Peyer's patch (tissue), 4 donors: Measurements from ENCODE around the gene TMEM150B. TPM values are rescaled to one million over a fixed set of nuclear protein-coding genes. Genes with fewer than 3 reads are reported as not detected.

ENCODE experiments used
- DNase-seq, 3 donors: peaks; one replicate each; pipeline ENCODE4 v3.0.0-alpha.2; 2017 to 2019
- H3K27ac ChIP-seq, 4 donors: fragments of 200-600 bp; sonication (generic); one replicate each; pipeline ENCODE4 v1.5.1; 2016 to 2019
- H3K27me3 ChIP-seq, 2 donors: fragments of 200-600 bp; sonication (generic); one replicate each; pipeline ENCODE4 v1.5.1; 2019
- H3K36me3 ChIP-seq, 3 donors: fragments of 200-600 bp; sonication (generic); one replicate each; pipeline ENCODE4 v1.5.1; 2016 to 2019
- H3K4me1 ChIP-seq, 4 donors: fragments of 200-600 bp; sonication (generic); one replicate each; pipeline ENCODE4 v1.5.1; 2016 to 2019
- H3K4me3 ChIP-seq, 4 donors: fragments of 200-600 bp; sonication (generic); 1 replicate in 3 of 4; 2 replicates in 1 of 4; pipeline ENCODE4 v1.5.1; 2016 to 2019; ENCODE audit warnings: mild to moderate bottlenecking in 1 of 4
- H3K9me3 ChIP-seq, 4 donors: fragments of 200-600 bp; sonication (generic); one replicate each; pipeline ENCODE4 v1.5.1; 2016 to 2019; ENCODE audit warnings: mild to moderate bottlenecking in 1 of 4
- POLR2A ChIP-seq, 2 donors: fragments of 450-650 bp; IDR thresholded peaks; one replicate each; pipeline ENCODE4 v1.5.1; 2017; ENCODE audit warnings: antibody characterized with exemption in 2 of 2, mild to moderate bottlenecking in 2 of 2, moderate library complexity in 2 of 2
- total RNA-seq, 4 donors: library from RNA; depleted of rRNA; stranded (reverse); fragments of >200 nt; gene quantifications; one replicate each; pipeline ENCODE4 v1.1.0, GENCODE V29; 2016
- TF ChIP-seq, protein P1 (sequence below), 6 experiments: fragments of 450-650 bp in 4 of 6; fragments of 200-600 bp in 2 of 6; sonication (generic) in 1 of 6; IDR thresholded peaks; one replicate each; pipeline ENCODE4 v1.5.1; 2017 to 2019; ENCODE audit warnings: antibody characterized with exemption in 6 of 6, mild to moderate bottlenecking in 3 of 6, moderate library complexity in 1 of 6

Gene TMEM150B
- total RNA-seq, 4 donors from 2014 or later = 26.4 to 235 (median 199) TPM

DNA sequence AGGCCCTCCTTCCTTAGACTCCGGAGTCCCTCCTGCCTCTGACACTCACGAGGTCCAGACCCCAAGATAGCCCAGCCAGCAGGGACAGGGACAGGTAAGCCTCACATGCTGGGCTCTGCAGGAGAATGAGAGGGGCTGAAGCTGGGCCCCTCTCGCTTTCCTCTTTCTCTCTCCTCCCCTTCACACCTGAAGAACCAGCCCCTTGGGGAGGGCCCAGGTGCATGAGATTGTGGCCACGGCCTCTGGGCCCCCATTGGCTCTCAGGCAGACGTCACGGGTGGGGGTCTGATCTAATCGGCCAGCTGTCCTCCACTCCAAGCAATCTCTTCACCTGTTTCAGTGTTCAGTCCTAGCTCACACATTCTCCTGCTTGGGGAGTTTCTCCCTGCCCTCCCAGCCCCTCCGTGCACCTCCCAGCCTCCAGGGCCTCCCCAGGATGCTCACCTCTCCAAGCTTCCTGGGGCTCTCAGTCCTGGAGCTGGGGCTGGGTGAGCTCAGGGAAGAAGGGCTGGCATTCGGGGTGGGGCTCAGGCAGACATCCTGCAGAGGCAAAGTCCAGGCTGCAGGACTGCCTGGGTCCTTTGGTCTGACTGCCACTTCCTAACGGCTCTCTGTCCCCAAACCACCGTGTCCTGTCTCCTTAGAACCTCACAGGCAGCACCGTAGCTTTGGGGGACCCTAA, 2.8 kb downstream of the TMEM150B start:
- no peaks in the 10 kb centered on the region for H3K27me3 ChIP-seq
- no peaks in the 10 kb centered on the region for H3K9me3 ChIP-seq
- peaks cover 0 to 18% (median 0%) of the 10 kb centered on the region in 3 donors for H3K36me3 ChIP-seq
- TF ChIP-seq, protein P1, sequence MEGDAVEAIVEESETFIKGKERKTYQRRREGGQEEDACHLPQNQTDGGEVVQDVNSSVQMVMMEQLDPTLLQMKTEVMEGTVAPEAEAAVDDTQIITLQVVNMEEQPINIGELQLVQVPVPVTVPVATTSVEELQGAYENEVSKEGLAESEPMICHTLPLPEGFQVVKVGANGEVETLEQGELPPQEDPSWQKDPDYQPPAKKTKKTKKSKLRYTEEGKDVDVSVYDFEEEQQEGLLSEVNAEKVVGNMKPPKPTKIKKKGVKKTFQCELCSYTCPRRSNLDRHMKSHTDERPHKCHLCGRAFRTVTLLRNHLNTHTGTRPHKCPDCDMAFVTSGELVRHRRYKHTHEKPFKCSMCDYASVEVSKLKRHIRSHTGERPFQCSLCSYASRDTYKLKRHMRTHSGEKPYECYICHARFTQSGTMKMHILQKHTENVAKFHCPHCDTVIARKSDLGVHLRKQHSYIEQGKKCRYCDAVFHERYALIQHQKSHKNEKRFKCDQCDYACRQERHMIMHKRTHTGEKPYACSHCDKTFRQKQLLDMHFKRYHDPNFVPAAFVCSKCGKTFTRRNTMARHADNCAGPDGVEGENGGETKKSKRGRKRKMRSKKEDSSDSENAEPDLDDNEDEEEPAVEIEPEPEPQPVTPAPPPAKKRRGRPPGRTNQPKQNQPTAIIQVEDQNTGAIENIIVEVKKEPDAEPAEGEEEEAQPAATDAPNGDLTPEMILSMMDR (IDR thresholded peaks at IDR 0.05) = no peak
- peak; percentile 72 to 80 for TF ChIP-seq POLR2A (IDR thresholded peaks at IDR 0.05)
- H3K27ac ChIP-seq = peak overlapping the region in 3 of 4 donors; percentile 79 to 93 (median 88)
- peak overlapping the region in 3 of 4 donors; percentile 9 to 61 (median 46) for H3K4me3 ChIP-seq
- peak in 2 of 3 donors; percentile 83 to 85 for DNase-seq
- H3K4me1 ChIP-seq = peaks cover 0 to 15% (median 0%) of the 10 kb centered on the region in 4 donors

DNA sequence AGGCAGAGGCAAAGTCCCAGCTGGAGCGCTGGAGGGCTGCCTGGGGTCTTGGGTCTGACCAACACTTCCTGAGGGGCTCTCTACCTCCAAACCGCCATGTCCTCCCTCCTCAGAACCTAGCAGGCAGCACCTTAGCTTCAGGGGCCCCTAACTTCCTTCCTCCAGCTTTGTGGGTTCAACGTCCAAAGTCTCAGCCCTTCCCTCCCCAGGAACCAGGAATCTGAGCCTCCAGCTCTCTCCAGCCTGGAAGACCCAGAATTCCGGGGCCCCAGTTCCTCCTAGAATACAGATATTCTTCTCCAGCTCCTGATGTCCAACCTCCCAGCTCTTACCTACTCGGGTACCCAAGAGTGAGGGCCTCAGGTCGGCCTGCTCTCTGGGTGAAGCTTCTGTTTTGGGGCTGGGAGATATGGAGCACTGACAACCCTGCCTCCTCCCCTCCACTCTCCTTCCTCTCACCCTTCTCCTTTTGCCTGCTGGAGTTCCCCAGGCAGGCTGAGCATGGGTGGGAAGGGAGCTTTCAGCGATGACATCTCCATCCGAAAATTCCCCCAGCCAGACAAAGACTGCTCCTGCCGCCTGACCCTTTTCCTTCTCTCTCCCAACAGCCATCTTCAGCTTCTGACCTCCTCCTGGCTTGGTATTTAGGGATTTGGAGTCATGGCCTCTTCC, 3.5 kb downstream of the TMEM150B start:
- H3K4me1 ChIP-seq = peaks cover 0 to 14% (median 0%) of the 10 kb centered on the region in 4 donors
- no peaks in the 10 kb centered on the region for H3K27me3 ChIP-seq
- no peaks in the 10 kb centered on the region for H3K9me3 ChIP-seq
- peak; percentile 40 to 78 for TF ChIP-seq POLR2A (IDR thresholded peaks at IDR 0.05)
- TF ChIP-seq, protein P1 (IDR thresholded peaks at IDR 0.05) = no peak
- peak overlapping the region in 3 of 4 donors; percentile 26 to 61 (median 46) for H3K4me3 ChIP-seq
- peak overlapping the region in 3 of 4 donors; percentile 79 to 93 (median 88) for H3K27ac ChIP-seq
- DNase-seq = peak in 2 of 3 donors; percentile 65 to 78
- peaks cover 0 to 26% (median 0%) of the 10 kb centered on the region in 3 donors for H3K36me3 ChIP-seq

DNA sequence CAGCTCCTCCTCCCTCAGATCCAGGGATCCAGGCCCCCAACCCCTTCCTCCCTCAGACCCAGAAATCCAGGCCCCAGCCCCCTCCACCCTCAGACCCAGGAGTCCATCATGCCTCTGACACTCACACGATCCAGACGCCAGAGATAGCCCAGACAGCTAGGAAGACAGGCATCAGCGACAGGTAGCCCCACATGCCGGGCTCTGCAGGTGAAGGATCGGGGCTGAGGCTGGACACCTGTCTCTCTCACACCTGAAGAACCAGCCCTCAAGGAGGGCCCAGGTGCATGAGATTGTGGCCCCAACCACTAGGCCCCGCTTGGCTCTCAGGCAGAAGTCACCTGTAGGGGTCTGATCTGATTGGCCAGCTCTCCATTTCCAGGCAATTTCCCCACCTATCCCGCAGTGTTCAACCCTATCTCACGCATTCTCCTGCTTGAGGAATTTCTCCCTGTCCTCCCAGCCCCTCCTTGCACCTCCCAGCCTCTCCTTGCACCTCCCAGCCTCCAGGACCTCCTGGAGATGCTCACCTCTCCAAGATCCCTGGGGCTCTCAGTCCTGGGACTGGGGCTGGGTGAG, 4.2 kb downstream of the TMEM150B start:
- Histone ChIP-seq H3K36me3 (peaks cover 0 to 32% (median 0%) of the 10 kb centered on the region in 3 donors), H3K9me3 (no peaks in the 10 kb centered on the region), H3K27me3 (no peaks in the 10 kb centered on the region), H3K4me3 (peak overlapping the region in 3 of 4 donors; percentile 26 to 61 (median 46)), H3K4me1 (peaks cover 0 to 14% (median 0%) of the 10 kb centered on the region in 4 donors), H3K27ac (peak overlapping the region in 3 of 4 donors; percentile 79 to 93 (median 88))
- no peak for DNase-seq
- TF ChIP-seq POLR2A (IDR thresholded peaks at IDR 0.05) = no peak
- TF ChIP-seq, protein P1 (IDR thresholded peaks at IDR 0.05) = no peak

DNA sequence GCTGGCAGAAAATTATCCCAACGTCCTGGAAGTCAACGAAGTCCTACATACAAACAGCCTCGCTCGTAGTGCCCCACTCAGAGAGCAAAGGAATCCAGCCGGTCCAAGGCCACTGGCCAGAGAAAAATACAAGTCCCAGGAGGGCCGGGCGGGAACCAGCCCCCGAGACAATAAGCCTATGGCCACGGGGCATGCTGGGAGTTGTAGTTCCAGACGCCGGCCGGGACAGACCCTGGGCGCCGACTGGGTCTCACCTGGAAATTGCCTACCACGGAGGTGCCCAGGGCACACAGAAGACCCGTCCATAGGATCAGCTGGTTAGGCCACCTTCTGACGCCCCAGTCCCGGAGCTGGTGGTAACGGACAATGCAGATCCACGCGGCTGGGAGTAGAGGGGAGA, 5.4 kb downstream of the TMEM150B start:
- Histone ChIP-seq H3K27ac (no peak overlapping the region), H3K9me3 (no peaks in the 10 kb centered on the region), H3K4me3 (peak overlapping the region in 1 of 4 donors; percentile 46), H3K4me1 (peaks cover 0 to 14% (median 0%) of the 10 kb centered on the region in 4 donors), H3K36me3 (peaks cover 0 to 39% (median 0%) of the 10 kb centered on the region in 3 donors), H3K27me3 (no peaks in the 10 kb centered on the region)
- DNase-seq = no peak
- TF ChIP-seq POLR2A (IDR thresholded peaks at IDR 0.05) = no peak
- TF ChIP-seq, protein P1 (IDR thresholded peaks at IDR 0.05) = no peak

DNA sequence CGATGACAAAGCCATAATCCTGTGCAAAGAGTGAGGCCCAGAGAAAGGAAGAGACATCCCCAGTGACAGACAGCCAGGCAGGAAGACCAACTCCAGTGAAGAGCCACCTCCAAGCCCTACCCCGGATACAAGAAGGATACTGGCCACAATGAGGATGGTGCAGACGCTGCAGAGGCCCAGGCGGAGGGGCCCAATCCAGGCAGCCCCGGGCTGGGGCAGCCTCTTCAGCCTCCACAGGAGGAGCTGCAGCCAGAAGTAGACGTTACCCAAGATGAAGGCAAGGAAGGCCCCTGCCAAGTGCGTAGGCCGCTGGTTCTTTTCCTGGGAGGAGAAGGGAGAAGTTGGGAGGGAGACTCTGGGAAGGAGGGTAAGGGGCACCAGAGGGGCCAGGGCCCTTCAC, 8.5 kb downstream of the TMEM150B start:
- Histone ChIP-seq H3K36me3 (peaks cover 0 to 52% (median 0%) of the 10 kb centered on the region in 3 donors), H3K4me3 (no peak overlapping the region), H3K9me3 (no peaks in the 10 kb centered on the region), H3K4me1 (peaks cover 0 to 8% (median 0%) of the 10 kb centered on the region in 4 donors), H3K27ac (no peak overlapping the region), H3K27me3 (no peaks in the 10 kb centered on the region)
- DNase-seq = no peak
- TF ChIP-seq POLR2A (IDR thresholded peaks at IDR 0.05) = no peak
- TF ChIP-seq, protein P1 (IDR thresholded peaks at IDR 0.05) = no peak
